Glutamatergic neuron (in vitro differentiated cells): Measurements from ENCODE around the gene SH3PXD2B. TPM values are rescaled to one million over a fixed set of nuclear protein-coding genes. Genes with fewer than 3 reads are reported as not detected.

ENCODE experiments used
- DNase-seq: peaks from one replicate; pipeline ENCODE4 v3.0.0; 2022
- H3K27ac Mint-ChIP-seq: one replicate; pipeline ENCODE4 v1.8.0; 2020; ENCODE audit warnings: mild to moderate bottlenecking, mixed read lengths, inconsistent platforms; ENCODE audit not compliant: unreplicated experiment
- H3K27me3 Mint-ChIP-seq: one replicate; pipeline ENCODE4 v1.8.0; 2020; ENCODE audit warnings: mild to moderate bottlenecking, moderate library complexity, mixed read lengths, inconsistent platforms; ENCODE audit not compliant: unreplicated experiment
- H3K36me3 Mint-ChIP-seq: one replicate; pipeline ENCODE4 v1.8.0; 2020; ENCODE audit warnings: mild to moderate bottlenecking, mixed read lengths, inconsistent platforms; ENCODE audit not compliant: unreplicated experiment
- H3K4me1 Mint-ChIP-seq: one replicate; pipeline ENCODE4 v1.8.0; 2020; ENCODE audit warnings: mild to moderate bottlenecking, low read depth, mixed read lengths, inconsistent platforms; ENCODE audit not compliant: unreplicated experiment
- H3K4me3 Mint-ChIP-seq: one replicate; pipeline ENCODE4 v1.8.0; 2020; ENCODE audit warnings: mild to moderate bottlenecking, mixed read lengths, inconsistent platforms; ENCODE audit not compliant: unreplicated experiment
- H3K9me3 Mint-ChIP-seq: one replicate; pipeline ENCODE4 v1.8.0; 2020; ENCODE audit warnings: mild to moderate bottlenecking, moderate library complexity, mixed read lengths, inconsistent platforms; ENCODE audit not compliant: unreplicated experiment
- CTCF ChIP-seq: fragments of 200-600 bp; sonication (generic); IDR thresholded peaks from one replicate; pipeline ENCODE4 v1.5.0; 2021; ENCODE audit not compliant: partially characterized antibody, unreplicated experiment
- total RNA-seq: library from RNA; stranded (reverse); fragmentation: NEBNext Ultra II Directional; extraction: Animal tissue kit (Norgen Biotek cat#: 25700); gene quantifications from one replicate; pipeline ENCODE4 v1.2.1, GENCODE V29; 2021; ENCODE audit not compliant: unreplicated experiment

Gene SH3PXD2B
- total RNA-seq, 1 donor from 2014 or later = 96.8 TPM

DNA sequence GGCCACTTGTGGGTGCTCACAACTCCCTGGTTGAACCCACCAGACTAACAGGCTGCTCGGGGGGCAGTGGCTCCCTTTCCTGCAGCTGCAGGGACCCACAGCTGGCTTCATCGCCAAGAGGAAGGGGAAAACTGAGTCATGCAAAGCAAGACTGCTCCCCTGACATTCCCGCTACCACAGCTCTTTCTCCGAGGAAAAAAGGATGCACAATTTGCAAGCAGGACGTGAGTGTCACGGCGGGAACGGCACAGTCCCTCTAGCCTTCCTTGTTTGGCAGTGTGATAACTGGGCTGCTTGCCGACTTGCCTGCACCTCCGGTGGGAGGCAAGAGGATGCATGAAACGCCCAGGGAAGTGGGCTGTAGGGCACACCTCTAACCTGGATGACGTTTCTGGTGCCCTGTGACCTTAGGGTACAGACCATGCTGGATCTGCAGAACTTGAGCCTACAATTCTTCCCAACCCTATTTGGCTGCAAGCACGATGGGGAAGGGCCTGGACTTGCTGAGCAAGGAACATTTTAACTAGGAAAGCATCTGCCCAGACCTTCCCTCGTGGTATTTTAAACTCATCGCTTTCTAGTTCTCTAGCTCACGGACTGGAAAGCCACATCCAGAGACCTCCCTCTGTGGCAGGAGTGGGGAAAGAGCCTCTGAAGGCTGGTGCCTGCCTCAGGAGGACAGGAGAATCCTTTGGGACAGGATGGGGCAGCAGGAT, 7.8 kb downstream of the SH3PXD2B start:
- no peak for TF ChIP-seq CTCF
- Mint-ChIP-seq H3K27ac (no peak overlapping the region), H3K4me1 (peaks cover 63% of the 10 kb centered on the region), H3K9me3 (peaks cover 11% of the 10 kb centered on the region), H3K36me3 (no peaks in the 10 kb centered on the region), H3K4me3 (peak overlapping the region; percentile 32), H3K27me3 (peaks cover 10% of the 10 kb centered on the region)
- DNase-seq = no peak

- H3K27ac Mint-ChIP-seq = no peak overlapping the region
- TF ChIP-seq CTCF = no peak
- peaks cover 7% of the 10 kb centered on the region for H3K27me3 Mint-ChIP-seq
- H3K36me3 Mint-ChIP-seq = no peaks in the 10 kb centered on the region
- peaks cover 11% of the 10 kb centered on the region for H3K9me3 Mint-ChIP-seq
- peaks cover 58% of the 10 kb centered on the region for H3K4me1 Mint-ChIP-seq
- H3K4me3 Mint-ChIP-seq = no peak overlapping the region
- DNase-seq = no peak
Measured at GRCh38 chr5:172445866-172446265, 8.5 kb downstream of the SH3PXD2B start.

DNA sequence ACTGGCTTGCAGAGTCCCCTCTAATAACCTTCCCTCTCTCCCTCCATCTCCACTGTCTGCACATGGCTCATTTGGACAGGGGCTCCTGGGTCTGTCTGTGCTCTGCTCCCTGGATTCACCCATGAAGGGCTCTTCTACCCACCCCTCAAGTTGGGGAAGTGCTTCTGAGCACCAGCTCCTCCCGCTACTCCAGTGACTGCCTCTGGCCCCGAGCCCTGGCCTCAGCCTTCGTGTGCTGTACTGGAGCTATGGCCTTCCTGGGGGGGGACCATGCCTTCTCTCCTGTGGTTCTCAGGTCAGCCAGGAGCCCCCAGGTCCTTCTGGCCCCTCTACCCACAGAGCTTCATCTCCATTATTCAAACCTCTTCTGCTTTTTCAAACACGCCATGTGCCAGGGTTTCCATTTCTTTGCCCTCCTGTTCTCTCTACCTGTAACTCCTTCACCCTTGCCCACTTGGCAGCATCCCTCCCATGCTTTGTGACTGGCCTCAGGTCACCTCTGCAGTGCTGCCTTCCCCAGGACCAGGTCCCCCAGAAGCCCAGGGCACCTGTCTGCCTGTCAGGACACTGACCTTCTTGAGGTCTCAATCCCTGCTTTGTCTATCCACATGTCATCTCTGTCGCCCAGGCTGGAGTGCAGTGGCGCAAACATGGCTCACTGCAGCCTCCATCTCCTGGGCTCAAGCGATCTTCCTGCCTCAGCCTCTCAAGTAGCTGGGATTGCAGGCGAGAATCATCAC, 9.5 kb downstream of the SH3PXD2B start:
- DNase-seq = no peak
- H3K27me3 Mint-ChIP-seq = peaks cover 7% of the 10 kb centered on the region
- H3K27ac Mint-ChIP-seq = peak overlapping the region; percentile 76
- H3K36me3 Mint-ChIP-seq = no peaks in the 10 kb centered on the region
- H3K9me3 Mint-ChIP-seq = peaks cover 11% of the 10 kb centered on the region
- H3K4me3 Mint-ChIP-seq = peak overlapping the region; percentile 42
- peaks cover 54% of the 10 kb centered on the region for H3K4me1 Mint-ChIP-seq
- TF ChIP-seq CTCF = no peak

DNA sequence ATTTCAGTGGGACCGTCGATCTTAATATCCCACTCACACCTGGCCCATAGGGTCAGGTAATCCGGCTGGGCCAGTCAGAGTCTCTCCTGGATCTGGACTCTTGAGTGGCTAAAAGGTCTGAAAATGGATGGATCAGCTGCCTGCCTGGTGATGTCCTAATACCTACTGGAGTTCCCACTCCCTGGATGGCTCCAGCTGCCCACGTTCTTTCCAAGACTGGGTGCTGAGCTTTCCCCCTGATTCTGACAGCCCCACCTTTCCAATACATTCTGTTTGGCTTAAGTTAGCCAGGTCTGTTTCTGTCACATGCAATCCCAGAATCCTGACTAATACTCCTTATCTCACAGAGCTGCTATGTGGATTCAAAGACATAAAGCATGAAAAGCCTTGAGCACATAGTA, 10.2 kb downstream of the SH3PXD2B start:
- H3K27ac Mint-ChIP-seq = peak overlapping the region; percentile 75
- H3K4me1 Mint-ChIP-seq = peaks cover 54% of the 10 kb centered on the region
- no peak for TF ChIP-seq CTCF
- H3K4me3 Mint-ChIP-seq = no peak overlapping the region
- peaks cover 7% of the 10 kb centered on the region for H3K27me3 Mint-ChIP-seq
- H3K36me3 Mint-ChIP-seq = no peaks in the 10 kb centered on the region
- H3K9me3 Mint-ChIP-seq = peaks cover 14% of the 10 kb centered on the region
- DNase-seq = no peak

DNA sequence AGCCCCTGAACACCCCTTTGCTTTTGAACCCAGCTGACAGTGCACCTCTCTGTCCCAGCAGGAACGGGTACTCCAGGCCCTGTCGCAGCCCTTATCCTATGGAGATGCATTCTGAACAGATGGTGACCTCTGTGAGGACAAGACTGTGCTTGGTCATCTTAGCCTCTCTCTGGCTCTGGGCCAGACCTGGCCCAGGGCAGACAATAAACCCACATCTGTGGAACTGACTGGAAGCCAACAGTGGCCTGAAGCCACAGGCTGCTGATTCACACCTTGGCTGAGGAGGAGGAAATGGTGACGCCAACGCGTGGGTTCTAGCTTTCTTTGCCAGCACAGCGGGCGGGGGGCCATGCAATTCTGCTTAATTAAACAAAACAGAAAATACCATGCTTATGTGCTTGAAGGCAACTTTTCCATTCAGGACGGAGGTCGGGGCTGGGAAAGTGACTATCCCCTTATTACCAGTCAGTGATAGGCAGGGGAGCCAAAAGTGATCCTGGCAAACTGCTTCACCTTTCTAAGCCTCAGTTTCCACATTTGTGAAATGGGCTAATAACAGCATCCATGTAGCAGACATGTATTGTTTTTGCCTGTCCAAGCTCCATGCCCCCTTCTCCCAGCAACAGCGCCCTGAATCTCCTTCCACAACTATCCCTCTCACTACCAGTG, 10.8 kb downstream of the SH3PXD2B start:
- Mint-ChIP-seq H3K27me3 (peaks cover 7% of the 10 kb centered on the region), H3K36me3 (no peaks in the 10 kb centered on the region), H3K4me1 (peaks cover 51% of the 10 kb centered on the region), H3K9me3 (peaks cover 14% of the 10 kb centered on the region), H3K27ac (peak overlapping the region; percentile 88), H3K4me3 (peak overlapping the region; percentile 62)
- no peak for TF ChIP-seq CTCF
- DNase-seq = no peak
